Smooth muscle cell (in vitro differentiated cells): ENCODE results near the gene PLEKHM3. TPM values are rescaled to one million over a fixed set of nuclear protein-coding genes. Genes with fewer than 3 reads are reported as not detected.
A peak's percentile ranks its signal among the peaks of the same experiment; 100 is the strongest.

Experiments
- DNase-seq: peaks from one replicate; lab custom pipeline; 2025; ENCODE audit not compliant: unreplicated experiment; lab: John Stamatoyannopoulos, UW
- H2AFZ ChIP-seq: fragments of 200-600 bp; sonication (generic); 2 replicates; pipeline ENCODE4 v1.6.0; 2016; ENCODE audit warnings: antibody characterized with exemption, low read depth, mild to moderate bottlenecking
- H3F3A ChIP-seq: fragments of 200-600 bp; sonication (generic); 2 replicates; pipeline ENCODE4 v1.6.0; 2017; ENCODE audit warnings: antibody characterized with exemption, low read depth
- H3K27ac ChIP-seq: fragments of 200-600 bp; sonication (generic); 2 replicates; pipeline ENCODE4 v1.5.1; 2016; ENCODE audit warnings: low read depth, mild to moderate bottlenecking
- H3K27me3 ChIP-seq: fragments of 200-600 bp; sonication (generic); 2 replicates; pipeline ENCODE4 v1.6.1; 2016; ENCODE audit warnings: low read depth, mild to moderate bottlenecking
- H3K36me3 ChIP-seq: fragments of 200-600 bp; sonication (generic); 2 replicates; pipeline ENCODE4 v1.5.1; 2016; ENCODE audit warnings: low read depth
- H3K4me1 ChIP-seq: fragments of 200-600 bp; sonication (generic); 2 replicates; pipeline ENCODE4 v1.5.1; 2016; ENCODE audit warnings: low read depth
- H3K4me2 ChIP-seq: fragments of 200-600 bp; sonication (generic); 2 replicates; pipeline ENCODE4 v1.6.0; 2016; ENCODE audit warnings: mild to moderate bottlenecking
- H3K4me3 ChIP-seq: fragments of 200-600 bp; sonication (generic); 2 replicates; pipeline ENCODE4 v1.5.1; 2016; ENCODE audit warnings: mild to moderate bottlenecking
- H3K79me2 ChIP-seq: fragments of 200-600 bp; sonication (generic); 2 replicates; pipeline ENCODE4 v1.6.0; 2016; ENCODE audit warnings: low read depth, mild to moderate bottlenecking
- H3K9ac ChIP-seq: fragments of 200-600 bp; sonication (generic); 2 replicates; pipeline ENCODE4 v1.6.0; 2016; ENCODE audit warnings: low read depth
- H3K9me3 ChIP-seq: fragments of 200-600 bp; sonication (generic); replicated peaks from 2 replicates; pipeline ENCODE4 v1.5.1; 2016; ENCODE audit warnings: low read depth
- H4K20me1 ChIP-seq: fragments of 200-600 bp; sonication (generic); 2 replicates; pipeline ENCODE4 v1.6.0; 2016; ENCODE audit warnings: low read depth
- CTCF ChIP-seq: fragments of 200-600 bp; sonication (generic); IDR thresholded peaks from 2 replicates; pipeline ENCODE4 v1.5.1; 2017; ENCODE audit warnings: borderline replicate concordance, mild to moderate bottlenecking, antibody characterized with exemption; ENCODE audit not compliant: insufficient read depth, poor library complexity, severe bottlenecking
- WGBS: methylation state at CpG from one replicate; pipeline ENCODE4 v1.1.7; 2016; ENCODE audit warnings: low lambda C conversion rate; 5-methylcytosine and 5-hydroxymethylcytosine counted together
- polyA plus RNA-seq: library from polyadenylated mRNA; unstranded; fragments of >200 nt; fragmentation: Nextera tagmentation; extraction: Ambion mirVana; gene quantifications from 2 replicates; pipeline ENCODE4 v1.2.1, GENCODE V29; 2016
- total RNA-seq: library from RNA; depleted of rRNA; stranded (reverse); fragments of >200 nt; gene quantifications from 2 replicates; pipeline ENCODE4 v1.2.3, GENCODE V29; 2014

Gene PLEKHM3
- total and polyA plus RNA-seq, 2 experiments from 2014 or later, result 3.8 to 10.3 TPM

GRCh38 chr2:208042041-208042440 lies 16.7 kb upstream of the PLEKHM3 start:
- H3K4me3 ChIP-seq, result no peak overlapping the region
- TF ChIP-seq CTCF, result no peak
- H3K27ac ChIP-seq, result no peak overlapping the region
- no peaks in the 10 kb centered on the region for H3K27me3 ChIP-seq
- H3F3A ChIP-seq, result no peaks in the 10 kb centered on the region
- 65% methylated on average over 3 of the region's 3 CpGs for WGBS
- no peak overlapping the region for H2AFZ ChIP-seq
- no peaks in the 10 kb centered on the region for H3K79me2 ChIP-seq
- no peaks in the 10 kb centered on the region for H4K20me1 ChIP-seq
- H3K9ac ChIP-seq, result no peak overlapping the region
- peaks cover 26% of the 10 kb centered on the region for H3K4me1 ChIP-seq
- DNase-seq, result no peak
- no peaks in the 10 kb centered on the region for H3K9me3 ChIP-seq
- H3K4me2 ChIP-seq, result no peak overlapping the region
- H3K36me3 ChIP-seq, result no peaks in the 10 kb centered on the region

GRCh38 chr2:208040199-208041171 lies 15.2 kb upstream of the PLEKHM3 start:
- Histone ChIP-seq H3K9me3 (no peaks in the 10 kb centered on the region), H3K27me3 (no peaks in the 10 kb centered on the region), H3K4me1 (peaks cover 26% of the 10 kb centered on the region), H4K20me1 (no peaks in the 10 kb centered on the region), H3K4me2 (no peak overlapping the region), H3K79me2 (no peaks in the 10 kb centered on the region), H2AFZ (no peak overlapping the region), H3K36me3 (no peaks in the 10 kb centered on the region), H3K4me3 (no peak overlapping the region), H3K27ac (no peak overlapping the region), H3K9ac (no peak overlapping the region), H3F3A (no peaks in the 10 kb centered on the region)
- peak; percentile 11 for DNase-seq
- peak; percentile 69 for TF ChIP-seq CTCF
- WGBS, result 58% methylated on average over 8 of the region's 8 CpGs

- DNase-seq, result no peak
- no peak overlapping the region for H3K27ac ChIP-seq
- H3K36me3 ChIP-seq, result no peaks in the 10 kb centered on the region
- no peak overlapping the region for H3K9ac ChIP-seq
- H3K4me3 ChIP-seq, result no peak overlapping the region
- H2AFZ ChIP-seq, result no peak overlapping the region
- no peaks in the 10 kb centered on the region for H3K79me2 ChIP-seq
- H3F3A ChIP-seq, result no peaks in the 10 kb centered on the region
- WGBS, result 59% methylated on average over 12 of the region's 12 CpGs
- TF ChIP-seq CTCF, result no peak
- no peaks in the 10 kb centered on the region for H3K27me3 ChIP-seq
- H3K9me3 ChIP-seq, result no peaks in the 10 kb centered on the region
- H3K4me1 ChIP-seq, result peaks cover 24% of the 10 kb centered on the region
- peak overlapping the region; percentile 8 for H3K4me2 ChIP-seq
- no peaks in the 10 kb centered on the region for H4K20me1 ChIP-seq
These were observed 14.2 kb upstream of the PLEKHM3 start for GRCh38 chr2:208039376-208040110.
